H9 (cell line): ENCODE data around the gene KLKB1. TPM values are rescaled to one million over a fixed set of nuclear protein-coding genes. Genes with fewer than 3 reads are reported as not detected.

Source experiments
- DNase-seq: peaks from one replicate; pipeline ENCODE4 v3.0.0-alpha.2; 2017
- H2AFZ ChIP-seq: one replicate; pipeline ENCODE4 v1.6.1; 2013; ENCODE audit warnings: mild to moderate bottlenecking, low read length, control low read depth, moderate library complexity
- H2AK5ac ChIP-seq: 2 replicates; pipeline ENCODE4 v1.6.1; 2013; ENCODE audit warnings: low read length, control low read depth, mixed read lengths; ENCODE audit not compliant: insufficient read length
- H2BK120ac ChIP-seq: one replicate; pipeline ENCODE4 v1.6.1; 2013; ENCODE audit warnings: low read depth, mild to moderate bottlenecking, low read length, control low read depth, inconsistent platforms; ENCODE audit not compliant: poor library complexity, severe bottlenecking
- H2BK12ac ChIP-seq: 2 replicates; pipeline ENCODE4 v1.6.1; 2013; ENCODE audit warnings: low read length, control low read depth, mixed read lengths, low read depth; ENCODE audit not compliant: insufficient read length
- H2BK15ac ChIP-seq: 2 replicates; pipeline ENCODE4 v1.6.1; 2013; ENCODE audit warnings: low read depth, low read length, control low read depth
- H2BK20ac ChIP-seq: one replicate; pipeline ENCODE4 v1.6.1; 2013; ENCODE audit warnings: low read depth, mild to moderate bottlenecking, low read length, control low read depth, inconsistent platforms; ENCODE audit not compliant: poor library complexity, severe bottlenecking
- H2BK5ac ChIP-seq: 2 replicates; pipeline ENCODE4 v1.6.1; 2013; ENCODE audit warnings: low read length, control low read depth, mixed read lengths; ENCODE audit not compliant: insufficient read length
- H3K14ac ChIP-seq: 2 replicates; pipeline ENCODE4 v1.6.1; 2013; ENCODE audit warnings: low read length, control low read depth; ENCODE audit not compliant: insufficient read depth
- H3K18ac ChIP-seq: 2 replicates; pipeline ENCODE4 v1.6.1; 2013; ENCODE audit warnings: low read depth, mild to moderate bottlenecking, mixed read lengths, low read length, control low read depth; ENCODE audit not compliant: insufficient read length
- H3K23ac ChIP-seq: 2 replicates; pipeline ENCODE4 v1.6.1; 2013; ENCODE audit warnings: low read length, control low read depth, mixed read lengths, low read depth; ENCODE audit not compliant: insufficient read length
- H3K23me2 ChIP-seq: 2 replicates; pipeline ENCODE4 v1.6.1; 2013; ENCODE audit warnings: low read depth, mild to moderate bottlenecking, mixed read lengths, low read length, control low read depth; ENCODE audit not compliant: insufficient read length, poor library complexity, severe bottlenecking
- H3K27ac ChIP-seq: 2 replicates; pipeline ENCODE4 v1.5.1; 2013; ENCODE audit warnings: low read length, control low read depth, mixed read lengths, low read depth; ENCODE audit not compliant: insufficient read length
- H3K27me3 ChIP-seq: 2 replicates; pipeline ENCODE4 v1.6.1; 2013; ENCODE audit warnings: low read length, control low read depth, inconsistent platforms; ENCODE audit not compliant: insufficient read depth
- H3K4ac ChIP-seq: 2 replicates; pipeline ENCODE4 v1.6.1; 2013; ENCODE audit warnings: low read depth, mild to moderate bottlenecking, control low read depth, inconsistent platforms, low read length, moderate library complexity
- H3K4me1 ChIP-seq: 2 replicates; pipeline ENCODE4 v1.6.1; 2013; ENCODE audit warnings: low read length, control low read depth, inconsistent platforms; ENCODE audit not compliant: insufficient read depth
- H3K4me2 ChIP-seq: 2 replicates; pipeline ENCODE4 v1.6.1; 2013; ENCODE audit warnings: low read length, control low read depth, mixed read lengths; ENCODE audit not compliant: insufficient read length, insufficient read depth
- H3K56ac ChIP-seq: 2 replicates; pipeline ENCODE4 v1.6.1; 2013; ENCODE audit warnings: low read depth, mild to moderate bottlenecking, mixed read lengths, low read length, control low read depth; ENCODE audit not compliant: insufficient read length
- H3K79me1 ChIP-seq: 2 replicates; pipeline ENCODE4 v1.6.1; 2013; ENCODE audit warnings: low read depth, mild to moderate bottlenecking, moderate library complexity, low read length, control low read depth, inconsistent platforms; ENCODE audit not compliant: insufficient read depth, poor library complexity, severe bottlenecking
- H3K79me2 ChIP-seq: 2 replicates; pipeline ENCODE4 v1.6.1; 2013; ENCODE audit warnings: low read length, control low read depth, inconsistent platforms; ENCODE audit not compliant: insufficient read depth
- H3K9ac ChIP-seq: 2 replicates; pipeline ENCODE4 v1.6.1; 2013; ENCODE audit warnings: low read length, control low read depth, mixed read lengths; ENCODE audit not compliant: insufficient read length; ENCODE audit errors: extremely low read depth
- H3K9me3 ChIP-seq: one replicate; pipeline ENCODE4 v1.6.1; 2013; ENCODE audit warnings: low read depth, low read length, inconsistent platforms; ENCODE audit not compliant: control insufficient read depth
- H3T11ph ChIP-seq: one replicate; pipeline ENCODE4 v1.6.1; 2013; ENCODE audit warnings: mild to moderate bottlenecking, low read length, control low read depth, inconsistent platforms
- H4K20me1 ChIP-seq: one replicate; pipeline ENCODE4 v1.6.1; 2013; ENCODE audit not compliant: control insufficient read depth, insufficient read length, insufficient read depth
- H4K5ac ChIP-seq: 2 replicates; pipeline ENCODE4 v1.6.1; 2013; ENCODE audit warnings: low read depth, mild to moderate bottlenecking, mixed read lengths, low read length, control low read depth; ENCODE audit not compliant: insufficient read length
- H4K8ac ChIP-seq: replicated peaks from 2 replicates; pipeline ENCODE4 v1.6.1; 2013; ENCODE audit warnings: low read length, control low read depth, mixed read lengths, low read depth; ENCODE audit not compliant: insufficient read length
- H4K91ac ChIP-seq: 2 replicates; pipeline ENCODE4 v1.6.1; 2013; ENCODE audit warnings: low read depth, mild to moderate bottlenecking, moderate library complexity, mixed read lengths, low read length, control low read depth; ENCODE audit not compliant: insufficient read length
- H3K27ac Mint-ChIP-seq, 3 experiments: 2 replicates in 2 of 3; 3 replicates in 1 of 3; pipeline ENCODE4 v1.8.0; 2020 to 2021; ENCODE audit warnings: mixed read lengths in 3 of 3, mild to moderate bottlenecking in 1 of 3, moderate library complexity in 1 of 3
- H3K27me3 Mint-ChIP-seq: 2 replicates; pipeline ENCODE4 v1.8.0; 2021; ENCODE audit warnings: low read depth, mild to moderate bottlenecking, moderate library complexity, mixed read lengths
- H3K36me3 Mint-ChIP-seq, 3 experiments: 2 replicates in 2 of 3; 3 replicates in 1 of 3; pipeline ENCODE4 v1.8.0; 2020 to 2021; ENCODE audit warnings: low read depth in 3 of 3, mixed read lengths in 3 of 3; ENCODE audit not compliant: insufficient read depth in 1 of 3
- H3K4me1 Mint-ChIP-seq, 2 experiments: 2 replicates each; pipeline ENCODE4 v1.8.0; 2020; ENCODE audit warnings: mixed read lengths in 2 of 2
- H3K4me3 Mint-ChIP-seq, 2 experiments: 2 replicates in 1 of 2; 3 replicates in 1 of 2; pipeline ENCODE4 v1.8.0; 2020 to 2021; ENCODE audit warnings: mild to moderate bottlenecking in 2 of 2, mixed read lengths in 2 of 2, moderate library complexity in 1 of 2
- H3K9me3 Mint-ChIP-seq, 2 experiments: 2 replicates in 1 of 2; 3 replicates in 1 of 2; pipeline ENCODE4 v1.8.0; 2020; ENCODE audit warnings: mild to moderate bottlenecking in 2 of 2, mixed read lengths in 2 of 2, moderate library complexity in 1 of 2
- CTCF ChIP-seq: fragments of 200-600 bp; sonication (generic); conservative IDR thresholded peaks from 3 replicates; pipeline ENCODE4 v1.8.0; 2021; ENCODE audit warnings: antibody characterized with exemption, mild to moderate bottlenecking
- WGBS: extraction: QIAGEN DNeasy Blood & Tissue Kit; methylation state at CpG from one replicate; pipeline ENCODE4 v1.1.7; 2013; ENCODE audit warnings: missing lambda C conversion rate, low lambda C conversion rate, mixed read lengths; ENCODE audit not compliant: insufficient read length; ENCODE audit errors: extremely low coverage; 5-methylcytosine and 5-hydroxymethylcytosine counted together
- total RNA-seq: library from RNA; stranded (reverse); gene quantifications from 2 replicates; pipeline ENCODE4 v1.2.1, GENCODE V29; 2021

KLKB1 gene
- total RNA-seq, 1 experiment from 2014 or later, result 21.8 TPM

- no peaks in the 10 kb centered on the region for H3K79me2 ChIP-seq
- no peak for TF ChIP-seq CTCF
- H3K23ac ChIP-seq, result no peak within 1 kb of the TSS
- no peak within 1 kb of the TSS for H2AFZ ChIP-seq
- H3T11ph ChIP-seq, result no peak within 1 kb of the TSS
- peaks cover 6% of the 10 kb centered on the region for H3K4me1 ChIP-seq
- Mint-ChIP-seq H3K4me1 (peaks cover 34 to 49% of the 10 kb centered on the region in 2 experiments), H3K4me3 (peak within 1 kb of the TSS; percentile 57 to 74), H3K36me3 (peaks cover 0 to 4% (median 0%) of the 10 kb centered on the region in 3 experiments; a peak in 4 of 7 replicates), H3K27me3 (no peaks in the 10 kb centered on the region), H3K27ac (peak within 1 kb of the TSS; percentile 96 to 97 (median 96)), H3K9me3 (peaks cover 0 to 3% of the 10 kb centered on the region in 2 experiments; a peak in 2 of 5 replicates)
- no peak within 1 kb of the TSS for H3K14ac ChIP-seq
- no peaks in the 10 kb centered on the region for H3K23me2 ChIP-seq
- H3K27me3 ChIP-seq, result no peaks in the 10 kb centered on the region
- H2BK20ac ChIP-seq, result no peak within 1 kb of the TSS
- H2BK5ac ChIP-seq, result no peak within 1 kb of the TSS
- no peaks in the 10 kb centered on the region for H3K9me3 ChIP-seq
- H3K79me1 ChIP-seq, result no peaks in the 10 kb centered on the region
- no peak within 1 kb of the TSS for H3K18ac ChIP-seq
- no peak within 1 kb of the TSS for H2AK5ac ChIP-seq
- no peak within 1 kb of the TSS for H3K4ac ChIP-seq
- no peaks in the 10 kb centered on the region for H4K20me1 ChIP-seq
- no peak within 1 kb of the TSS for H2BK120ac ChIP-seq
- peak within 1 kb of the TSS; percentile 59 for H3K4me2 ChIP-seq
- no peak within 1 kb of the TSS for H4K5ac ChIP-seq
- WGBS, result no CpG with 5 or more reads among the region's 10 CpGs
- DNase-seq, result peak; percentile 66
- peak within 1 kb of the TSS; percentile 48 for H3K27ac ChIP-seq
- no peak within 1 kb of the TSS for H2BK15ac ChIP-seq
- H2BK12ac ChIP-seq, result no peak within 1 kb of the TSS
- peak within 1 kb of the TSS; percentile 26 for H3K9ac ChIP-seq
- H3K56ac ChIP-seq, result no peak within 1 kb of the TSS
- H4K91ac ChIP-seq, result no peak within 1 kb of the TSS
- no peak within 1 kb of the TSS for H4K8ac ChIP-seq
Measured at GRCh38 chr4:186265683-186266652, 38.7 kb downstream of the KLKB1 start, which contains the start of gene F11. Gene F11 (plus strand): TSS chr4:186266189. CDS start chr4:186267137, 948 bp downstream.
